Activated CD4-positive, alpha-beta T cell treated with anti-CD3 and anti-CD28 coated beads, Interleukin-2, Interleukin-4, amounts not matched to agents 100 ng/mL and 50 ng/mL, durations not matched to agents 16 hours and 8 hours (primary cell): ENCODE results near the gene CDC42SE2.

Experiments
- DNase-seq: peaks from one replicate; pipeline ENCODE4 v3.0.0-alpha.2; 2020; ENCODE audit warnings: low spot score

CDC42SE2 gene

GRCh38 chr5:131441184-131441583 is 177.3 kb downstream of the CDC42SE2 start:
- DNase-seq: no peak
